HCT116 (cell line): ENCODE results near the gene NCAPD2. TPM values are rescaled to one million over a fixed set of nuclear protein-coding genes. Genes with fewer than 3 reads are reported as not detected.
A peak's percentile ranks its signal among the peaks of the same experiment; 100 is the strongest.

Experiments
- ATAC-seq: fragments of 200-7000 bp; cut with Tn5 transposase; 2 replicates; pipeline ENCODE4 v1.9.1; 2020; ENCODE audit warnings: mild to moderate bottlenecking, moderate library complexity
- BruUV-seq: library from RNA; stranded (reverse); fragments of 400-500 nt; replicated peaks from 2 replicates; lab custom pipeline; 2021; lab: Mats Ljungman, UMichigan
- CTCF ChIA-PET: fragments of 300-600 bp; sonication (Branson Sonifier 250); formaldehyde crosslinking; loops from one replicate; lab custom pipeline; 2021; ENCODE audit warnings: antibody characterized with exemption; lab: Charles Lee
- POLR2A ChIA-PET: fragments of 300-600, 350-600 bp; sonication (Branson Sonifier 250); formaldehyde crosslinking; loops from one replicate; lab custom pipeline; 2021; ENCODE audit warnings: antibody characterized with exemption; lab: Charles Lee
- RAD21 ChIA-PET, 2 experiments: fragments of 300-600 bp; sonication (Branson Sonifier 250); formaldehyde crosslinking; loops; one replicate each; lab custom pipeline; 2023; ENCODE audit warnings: low total read pairs in 2 of 2; ENCODE audit not compliant: uncharacterized antibody in 2 of 2, unreplicated experiment in 2 of 2, low non-redundant PET in 1 of 2; lab: Charles Lee
- DNase-seq: peaks from one replicate; pipeline ENCODE4 v3.0.0-alpha.2; 2010; ENCODE audit warnings: low read depth, low spot score
- H2AFZ ChIP-seq: fragments of 200-600 bp; shearing (Covaris generic), sonication (generic); 2 replicates; pipeline ENCODE4 v1.6.1; 2017; ENCODE audit warnings: low read depth, mixed run types, mixed read lengths, antibody characterized with exemption, low read length; ENCODE audit not compliant: poor library complexity, severe bottlenecking
- H3K27ac ChIP-seq: 2 replicates; pipeline ENCODE4 v1.5.1; 2012; ENCODE audit warnings: low read depth, low read length
- H3K27me3 ChIP-seq: fragments of 200-600 bp; sonication (generic); 2 replicates; pipeline ENCODE4 v1.6.1; 2016; ENCODE audit warnings: mixed run types, low read length, mixed read lengths; ENCODE audit not compliant: insufficient read depth
- H3K36me3 ChIP-seq, 2 experiments: fragments of 200-500 bp in 1 of 2; fragments of 200-600 bp in 1 of 2; sonication (Bioruptor generic) in 1 of 2; sonication (generic) in 1 of 2; 2 replicates each; pipeline versions ENCODE4 v1.5.1 to v1.6.1; 2014 to 2016; ENCODE audit warnings: low read length in 2 of 2, inconsistent platforms in 1 of 2, mixed read lengths in 1 of 2, mixed run types in 1 of 2; ENCODE audit not compliant: insufficient read depth in 2 of 2, control insufficient read depth in 1 of 2
- H3K4me1 ChIP-seq, 2 experiments: fragments of 200-600 bp in 1 of 2; sonication (generic) in 1 of 2; 2 replicates each; pipeline versions ENCODE4 v1.5.1 to v1.6.1; 2012 to 2017; ENCODE audit warnings: low read length in 2 of 2, inconsistent platforms in 1 of 2, mild to moderate bottlenecking in 1 of 2, mixed read lengths in 1 of 2, mixed run types in 1 of 2, moderate library complexity in 1 of 2; ENCODE audit not compliant: insufficient read depth in 2 of 2, control insufficient read depth in 1 of 2
- H3K4me2 ChIP-seq: fragments of 200-600 bp; sonication (generic); 2 replicates; pipeline ENCODE4 v1.6.1; 2017; ENCODE audit warnings: mixed run types, low read length, mixed read lengths
- H3K4me3 ChIP-seq, 2 experiments: fragments of 200-600 bp in 1 of 2; sonication (generic) in 1 of 2; replicated peaks in 1 of 2; 2 replicates each; pipeline ENCODE4 v1.5.1; 2011 to 2016; ENCODE audit warnings: low read length in 2 of 2, control low read depth in 1 of 2, low read depth in 1 of 2, mild to moderate bottlenecking in 1 of 2, mixed read lengths in 1 of 2, mixed run types in 1 of 2
- H3K79me2 ChIP-seq: fragments of 200-600 bp; sonication (generic); 2 replicates; pipeline ENCODE4 v1.6.1; 2017; ENCODE audit warnings: mild to moderate bottlenecking, mixed run types, low read length, moderate library complexity, mixed read lengths; ENCODE audit not compliant: insufficient read depth
- H3K9ac ChIP-seq: fragments of 200-600 bp; sonication (generic); 2 replicates; pipeline ENCODE4 v1.6.1; 2016; ENCODE audit warnings: low read length, mixed read lengths
- H3K9me2 ChIP-seq: fragments of 200-600 bp; sonication (generic), shearing (Covaris generic); 2 replicates; pipeline ENCODE4 v1.6.1; 2017; ENCODE audit warnings: mixed run types, mild to moderate bottlenecking, moderate library complexity; ENCODE audit not compliant: insufficient read depth
- H3K9me3 ChIP-seq, 2 experiments: fragments of 200-500 bp in 1 of 2; fragments of 200-600 bp in 1 of 2; sonication (Bioruptor generic) in 1 of 2; sonication (generic) in 1 of 2; 2 replicates each; pipeline ENCODE4 v1.6.1; 2014 to 2017; ENCODE audit warnings: low read length in 2 of 2, mixed read lengths in 2 of 2, inconsistent platforms in 1 of 2, low read depth in 1 of 2, mild to moderate bottlenecking in 1 of 2, mixed run types in 1 of 2, moderate library complexity in 1 of 2; ENCODE audit not compliant: control insufficient read depth in 1 of 2, insufficient read depth in 1 of 2
- H4K20me1 ChIP-seq: fragments of 200-600 bp; sonication (generic), shearing (Covaris generic); 2 replicates; pipeline ENCODE4 v1.6.1; 2017; ENCODE audit warnings: mixed run types, mild to moderate bottlenecking, moderate library complexity; ENCODE audit not compliant: insufficient read depth
- ATF3 ChIP-seq: IDR thresholded peaks from 2 replicates; pipeline ENCODE4 v1.6.1; 2012
- CBX3 ChIP-seq: IDR thresholded peaks from 2 replicates; pipeline ENCODE4 v1.6.1; 2012; ENCODE audit warnings: low read depth
- CEBPB ChIP-seq: IDR thresholded peaks from 2 replicates; pipeline ENCODE4 v1.6.1; 2012; ENCODE audit warnings: low read depth
- CTCF ChIP-seq, 3 experiments: fragments of 200-600 bp in 1 of 3; sonication (generic) in 1 of 3; IDR thresholded peaks in 2 of 3; conservative IDR thresholded peaks in 1 of 3; 2 replicates each; pipeline ENCODE4 v1.5.1; 2012 to 2017; ENCODE audit warnings: low read depth in 2 of 3, low read length in 2 of 3, antibody characterized with exemption in 1 of 3, borderline replicate concordance in 1 of 3, control low read depth in 1 of 3, mild to moderate bottlenecking in 1 of 3, mixed read lengths in 1 of 3, mixed run types in 1 of 3, moderate library complexity in 1 of 3; ENCODE audit not compliant: insufficient read depth in 1 of 3
- ELF1 ChIP-seq: IDR thresholded peaks from 2 replicates; pipeline ENCODE4 v1.6.1; 2012; ENCODE audit warnings: low read depth, borderline replicate concordance
- EZH2 ChIP-seq: fragments of 200-600 bp; sonication (generic); IDR thresholded peaks from 2 replicates; pipeline ENCODE4 v1.6.1; 2017; ENCODE audit warnings: antibody characterized with exemption, mixed run types
- POLR2A ChIP-seq: IDR thresholded peaks from 2 replicates; pipeline ENCODE4 v1.7.0; 2011; ENCODE audit warnings: borderline replicate concordance; ENCODE audit not compliant: insufficient read depth, insufficient read length; ENCODE audit errors: extremely low read depth
- SIN3A ChIP-seq: IDR thresholded peaks from 2 replicates; pipeline ENCODE4 v1.6.1; 2012; ENCODE audit warnings: low read depth
- SP1 ChIP-seq: IDR thresholded peaks from 2 replicates; pipeline ENCODE4 v1.6.1; 2012; ENCODE audit warnings: low read depth
- SRF ChIP-seq: IDR thresholded peaks from 2 replicates; pipeline ENCODE4 v1.6.1; 2012; ENCODE audit warnings: low read depth
- TCF7L2 ChIP-seq: IDR thresholded peaks from 2 replicates; pipeline ENCODE4 v1.7.0; 2011; ENCODE audit warnings: borderline replicate concordance, inconsistent platforms; ENCODE audit not compliant: insufficient read depth, insufficient read length; ENCODE audit errors: extremely low read depth
- ZFX ChIP-seq: fragments of 450-650 bp; IDR thresholded peaks from 2 replicates; pipeline ENCODE4 v1.6.1; 2017
- ZNF274 ChIP-seq: fragments of 200-500 bp; sonication (Bioruptor generic); IDR thresholded peaks from 2 replicates; pipeline ENCODE4 v1.6.1; 2014; ENCODE audit warnings: mild to moderate bottlenecking, low read depth, low read length, inconsistent platforms
- intact Hi-C: fragments of 100-400 bp; cut with micrococcal nuclease; formaldehyde crosslinking; loops from 2 replicates; pipeline ENCODE4 v1.10.0; 2022
- total RNA-seq: library from RNA; stranded (reverse); gene quantifications from one replicate; pipeline ENCODE4 v1.2.1, GENCODE V29; 2021; ENCODE audit not compliant: unreplicated experiment
- TF ChIP-seq, protein P1 (sequence below): IDR thresholded peaks from 2 replicates; pipeline ENCODE4 v1.6.1; 2012

NCAPD2 gene
- total RNA-seq, 1 experiment from 2014 or later, result 177 TPM

GRCh38 chr12:6567112-6567670 is 73.3 kb downstream of the NCAPD2 start (continued):
- TF ChIP-seq, protein P1, sequence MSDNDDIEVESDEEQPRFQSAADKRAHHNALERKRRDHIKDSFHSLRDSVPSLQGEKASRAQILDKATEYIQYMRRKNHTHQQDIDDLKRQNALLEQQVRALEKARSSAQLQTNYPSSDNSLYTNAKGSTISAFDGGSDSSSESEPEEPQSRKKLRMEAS, result no peak
- TF ChIP-seq ATF3, result no peak
- TF ChIP-seq ZNF274, result no peak
- TF ChIP-seq SIN3A, result no peak

- TF ChIP-seq CTCF (IDR thresholded peaks at IDR 0.05 in 2 of 3, conservative IDR thresholded peaks at IDR 0.05 in 1 of 3; ENCODE audit: borderline replicate concordance in 1 of 3, insufficient read depth in 1 of 3, low read depth in 2 of 3, low read length in 2 of 3) (no peak), CBX3 (no peak), EZH2 (no peak), SP1 (no peak), ZFX (no peak), POLR2A (no peak), SRF (no peak), CEBPB (no peak), TCF7L2 (no peak), ELF1 (no peak)
- ATAC-seq (no peak), DNase-seq (no peak)
- ChIA-PET CTCF (no interaction called here), POLR2A (interaction anchor here (0.7 to 1.5 kb wide), 4 partner anchors 8 to 155 kb away, joined by 3 to 4 read pairs (median 4); partner anchors contain the start of gene ZNF384), RAD21 (no interaction called here)
- H3K4me3 ChIP-seq, result peak overlapping the region; percentile 72 to 95
- intact Hi-C loops, result loop anchor here (5.0 kb wide), 1 partner anchor 38 kb away; the partner anchor contains the start of gene CHD4
- H2AFZ ChIP-seq, result no peak overlapping the region
- peak overlapping the region; percentile 81 for H3K27ac ChIP-seq
- peak overlapping the region; percentile 95 for H3K9ac ChIP-seq
- peaks cover 50% of the 10 kb centered on the region for H3K79me2 ChIP-seq
- no TSS peak for BruUV-seq
- peaks cover 6 to 15% of the 10 kb centered on the region in 2 experiments; a peak in 3 of 4 replicates for H3K4me1 ChIP-seq
- H3K9me2 ChIP-seq, result no peaks in the 10 kb centered on the region
- H3K4me2 ChIP-seq, result peak overlapping the region; percentile 78
- no peaks in the 10 kb centered on the region for H3K9me3 ChIP-seq
- no peaks in the 10 kb centered on the region; the same call in 1 of the 2 replicates for H4K20me1 ChIP-seq
- H3K27me3 ChIP-seq, result no peaks in the 10 kb centered on the region
- peaks cover 43 to 67% of the 10 kb centered on the region in 2 experiments for H3K36me3 ChIP-seq
These were observed 75.4 kb downstream of the NCAPD2 start for GRCh38 chr12:6569312-6569711.
